NOMO-1 treated with DMSO at 0.1 percent for 48 hours (cell line): ENCODE data around the gene DISP3.

Experiments
- DNase-seq: peaks from one replicate; lab custom pipeline; 2025; ENCODE audit not compliant: unreplicated experiment; lab: John Stamatoyannopoulos, UW

The DISP3 gene, protein sequence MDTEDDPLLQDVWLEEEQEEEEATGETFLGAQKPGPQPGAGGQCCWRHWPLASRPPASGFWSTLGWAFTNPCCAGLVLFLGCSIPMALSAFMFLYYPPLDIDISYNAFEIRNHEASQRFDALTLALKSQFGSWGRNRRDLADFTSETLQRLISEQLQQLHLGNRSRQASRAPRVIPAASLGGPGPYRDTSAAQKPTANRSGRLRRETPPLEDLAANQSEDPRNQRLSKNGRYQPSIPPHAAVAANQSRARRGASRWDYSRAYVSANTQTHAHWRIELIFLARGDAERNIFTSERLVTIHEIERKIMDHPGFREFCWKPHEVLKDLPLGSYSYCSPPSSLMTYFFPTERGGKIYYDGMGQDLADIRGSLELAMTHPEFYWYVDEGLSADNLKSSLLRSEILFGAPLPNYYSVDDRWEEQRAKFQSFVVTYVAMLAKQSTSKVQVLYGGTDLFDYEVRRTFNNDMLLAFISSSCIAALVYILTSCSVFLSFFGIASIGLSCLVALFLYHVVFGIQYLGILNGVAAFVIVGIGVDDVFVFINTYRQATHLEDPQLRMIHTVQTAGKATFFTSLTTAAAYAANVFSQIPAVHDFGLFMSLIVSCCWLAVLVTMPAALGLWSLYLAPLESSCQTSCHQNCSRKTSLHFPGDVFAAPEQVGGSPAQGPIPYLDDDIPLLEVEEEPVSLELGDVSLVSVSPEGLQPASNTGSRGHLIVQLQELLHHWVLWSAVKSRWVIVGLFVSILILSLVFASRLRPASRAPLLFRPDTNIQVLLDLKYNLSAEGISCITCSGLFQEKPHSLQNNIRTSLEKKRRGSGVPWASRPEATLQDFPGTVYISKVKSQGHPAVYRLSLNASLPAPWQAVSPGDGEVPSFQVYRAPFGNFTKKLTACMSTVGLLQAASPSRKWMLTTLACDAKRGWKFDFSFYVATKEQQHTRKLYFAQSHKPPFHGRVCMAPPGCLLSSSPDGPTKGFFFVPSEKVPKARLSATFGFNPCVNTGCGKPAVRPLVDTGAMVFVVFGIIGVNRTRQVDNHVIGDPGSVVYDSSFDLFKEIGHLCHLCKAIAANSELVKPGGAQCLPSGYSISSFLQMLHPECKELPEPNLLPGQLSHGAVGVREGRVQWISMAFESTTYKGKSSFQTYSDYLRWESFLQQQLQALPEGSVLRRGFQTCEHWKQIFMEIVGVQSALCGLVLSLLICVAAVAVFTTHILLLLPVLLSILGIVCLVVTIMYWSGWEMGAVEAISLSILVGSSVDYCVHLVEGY (N-terminal part only)

DNA sequence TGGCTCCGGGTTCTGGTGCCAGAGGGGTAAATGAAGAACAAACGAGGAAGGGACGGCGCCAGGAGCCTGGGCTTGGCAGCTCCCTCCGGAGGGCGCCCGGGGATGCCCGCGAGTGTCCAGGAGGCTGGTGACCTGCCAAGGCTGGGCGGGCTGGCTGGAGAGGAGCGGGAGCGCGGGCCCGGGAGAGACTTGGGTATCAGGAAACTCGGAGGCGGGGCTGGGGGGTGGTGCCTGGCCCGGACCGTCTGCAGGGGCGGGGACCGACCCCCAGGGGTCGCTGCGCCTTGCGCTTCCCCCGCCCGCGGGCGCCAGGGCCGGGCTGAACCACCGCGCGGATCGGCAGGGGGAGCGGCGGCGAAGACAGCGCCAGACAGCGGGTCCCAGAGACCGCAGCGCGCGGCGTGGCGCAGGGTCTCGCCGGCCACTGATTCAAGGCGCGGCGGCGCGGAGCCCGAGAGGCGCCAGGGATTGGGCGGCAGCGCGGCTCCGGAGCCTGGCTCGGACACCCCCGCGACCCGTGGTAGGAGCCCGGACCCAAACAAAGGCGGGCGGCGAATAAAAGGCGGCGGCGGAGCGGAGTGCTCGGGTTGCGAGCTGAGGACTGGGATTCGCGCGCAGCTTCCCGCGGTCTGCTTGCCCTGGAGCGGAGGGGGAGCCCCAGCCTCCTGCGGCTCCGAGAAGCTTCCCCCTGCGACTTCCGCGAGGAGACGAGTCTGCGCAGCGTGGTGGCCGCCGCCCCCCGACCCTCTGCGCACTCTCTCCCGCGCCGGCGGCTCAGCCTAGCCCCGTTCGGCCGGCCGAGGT is at the start of gene DISP3:
Gene DISP3, plus strand, starts transcription at position 585 of the 804 bp plus-strand sequence. CDS start 21,838 bp downstream, outside the sequence.
- DNase-seq: peak; percentile 58

DNA sequence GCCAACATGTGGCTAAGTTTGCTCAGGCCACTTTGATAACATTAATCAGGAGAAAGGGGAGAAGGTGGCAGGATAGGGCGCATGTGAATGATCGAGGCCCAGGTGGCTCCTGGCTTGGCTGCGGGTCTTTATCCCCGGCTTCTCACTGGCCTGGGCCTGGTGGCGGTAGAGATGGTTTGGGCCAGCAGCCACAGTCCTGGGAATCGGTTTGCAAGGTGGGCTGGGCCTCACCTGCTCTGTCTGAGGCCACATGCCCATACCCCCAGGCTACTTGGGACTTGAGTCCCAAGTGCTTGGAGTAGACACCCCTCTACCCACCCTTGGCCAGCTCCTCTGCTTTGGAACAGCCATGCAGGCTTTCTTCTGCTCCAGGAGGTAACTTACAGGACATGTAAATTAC is 49.7 kb upstream of the DISP3 start:
- no peak for DNase-seq

DNA sequence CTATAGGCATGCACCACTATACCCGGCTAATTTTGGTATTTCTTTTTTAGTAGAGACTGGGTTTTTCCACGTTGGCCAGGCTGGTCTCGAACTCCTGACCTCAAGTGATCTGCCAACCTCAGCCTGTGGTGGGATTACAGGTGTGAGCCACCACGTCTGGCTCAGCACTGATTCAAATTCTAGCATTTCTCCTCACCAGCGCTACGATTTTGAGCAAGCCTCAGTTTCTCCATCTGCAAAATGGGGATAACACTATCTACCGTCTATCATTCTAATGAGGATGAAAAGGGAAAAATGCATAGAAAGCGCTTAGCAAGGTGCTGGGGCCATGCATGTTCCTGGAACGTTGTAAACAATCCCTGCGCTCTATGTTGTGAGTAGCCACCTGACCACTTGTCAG is 49.0 kb upstream of the DISP3 start:
- DNase-seq: no peak

DNA sequence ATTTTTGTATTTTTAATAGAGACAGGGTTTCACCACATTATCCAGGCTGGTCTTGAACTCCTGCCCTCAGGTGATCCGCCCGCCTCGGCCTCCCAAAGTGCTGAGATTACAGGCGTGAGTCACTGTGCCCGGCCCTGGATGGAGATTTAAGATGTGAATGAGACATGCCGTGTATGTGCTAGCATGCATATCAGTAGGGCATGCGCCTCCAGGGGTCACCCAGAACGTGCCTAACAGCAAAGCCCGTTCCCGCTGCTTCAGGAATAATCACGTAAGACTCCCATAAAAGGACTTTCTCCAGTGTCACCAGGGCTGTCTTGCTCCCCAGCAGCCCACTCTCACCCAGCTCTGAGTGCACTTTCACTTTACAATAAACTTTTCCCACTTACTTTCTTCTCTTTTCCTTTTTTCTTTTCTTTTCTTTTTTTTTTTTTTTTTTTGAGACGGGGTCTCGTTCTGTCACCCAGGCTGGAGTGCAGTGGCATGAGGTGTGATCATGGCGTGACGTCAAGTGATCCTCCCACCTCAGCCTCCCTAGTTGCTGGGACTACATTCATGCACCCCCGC is 46.9 kb upstream of the DISP3 start:
- DNase-seq: no peak

DNA sequence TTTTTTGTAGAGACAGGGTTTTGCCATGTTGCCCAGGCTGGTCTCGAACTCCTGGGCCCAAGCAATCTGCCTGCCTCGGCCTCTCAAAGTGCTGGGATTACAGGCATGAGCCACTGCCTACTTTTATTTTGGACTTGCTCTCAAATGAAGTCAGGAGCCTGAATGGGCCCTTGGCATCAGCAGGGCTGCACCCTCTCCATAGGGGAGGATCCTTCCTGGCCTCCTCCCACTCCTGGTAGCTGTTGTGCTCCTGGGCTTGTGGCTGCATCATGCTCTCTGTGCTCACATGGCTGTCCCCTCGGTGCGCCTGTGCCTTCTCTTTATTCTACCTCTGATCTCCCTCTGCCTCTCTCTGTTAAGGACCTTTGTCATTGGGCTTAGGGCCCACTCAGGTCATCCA is 46.4 kb upstream of the DISP3 start:
- DNase-seq: no peak

DNA sequence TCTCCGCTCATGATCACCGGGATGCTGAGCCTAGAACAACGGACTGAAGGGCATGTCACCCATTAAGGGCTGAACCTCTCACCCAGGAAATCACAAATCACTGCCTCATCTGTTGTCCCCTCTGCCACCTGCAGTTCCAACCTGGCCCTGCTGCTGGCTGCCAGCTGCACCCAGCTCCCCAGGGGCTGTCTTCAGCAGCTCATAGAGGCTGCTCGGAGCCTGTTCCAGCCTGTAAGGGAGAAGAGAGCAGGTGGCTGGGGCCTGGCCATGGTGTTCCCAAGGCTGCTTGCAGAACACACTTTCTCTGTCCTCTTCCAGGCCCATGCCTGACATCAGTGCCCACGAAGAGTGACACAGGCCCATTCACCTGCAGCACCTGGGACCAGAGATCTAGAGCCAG is 44.5 kb upstream of the DISP3 start:
- DNase-seq: no peak

DNA sequence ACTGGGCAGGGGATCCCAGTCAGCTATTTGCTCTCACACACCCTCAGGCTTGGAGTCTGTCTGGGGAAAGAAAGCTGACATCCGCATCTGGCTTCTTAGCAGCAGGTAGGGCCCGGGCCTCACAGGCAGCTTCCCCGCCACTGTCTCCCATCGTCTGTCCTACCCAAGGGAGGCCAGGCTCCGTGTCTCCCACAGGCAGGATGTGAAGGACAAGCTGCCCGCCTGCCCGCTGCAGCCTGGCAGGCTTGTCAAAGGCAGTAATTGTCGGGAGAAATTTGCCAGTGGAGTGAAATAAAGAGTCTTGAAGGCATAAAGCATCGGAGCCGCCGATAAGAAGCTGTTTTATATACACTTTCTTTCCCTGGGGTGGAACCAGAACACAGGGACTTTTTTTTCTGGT is 44.0 kb upstream of the DISP3 start:
- DNase-seq: no peak

DNA sequence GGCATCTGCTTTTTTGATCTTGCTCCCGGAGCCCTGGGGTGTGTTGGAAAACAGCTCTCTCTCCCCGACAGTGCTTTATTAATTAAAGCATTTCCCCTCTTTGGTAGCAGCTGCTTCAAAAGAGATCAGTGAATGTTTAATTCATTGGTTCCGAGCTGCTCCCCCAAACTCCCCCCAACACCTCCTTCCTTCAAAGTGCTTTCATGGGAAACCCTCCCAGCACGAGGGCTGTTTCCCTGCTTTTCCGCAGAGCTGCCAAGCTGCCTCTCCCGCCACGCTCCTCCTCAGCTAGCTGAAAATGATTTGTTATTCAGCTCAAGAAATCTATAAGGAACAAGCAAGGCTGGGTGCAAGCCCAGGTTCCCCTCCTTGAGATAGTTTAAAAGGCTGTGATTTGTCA is 40.0 kb upstream of the DISP3 start:
- DNase-seq: no peak

DNA sequence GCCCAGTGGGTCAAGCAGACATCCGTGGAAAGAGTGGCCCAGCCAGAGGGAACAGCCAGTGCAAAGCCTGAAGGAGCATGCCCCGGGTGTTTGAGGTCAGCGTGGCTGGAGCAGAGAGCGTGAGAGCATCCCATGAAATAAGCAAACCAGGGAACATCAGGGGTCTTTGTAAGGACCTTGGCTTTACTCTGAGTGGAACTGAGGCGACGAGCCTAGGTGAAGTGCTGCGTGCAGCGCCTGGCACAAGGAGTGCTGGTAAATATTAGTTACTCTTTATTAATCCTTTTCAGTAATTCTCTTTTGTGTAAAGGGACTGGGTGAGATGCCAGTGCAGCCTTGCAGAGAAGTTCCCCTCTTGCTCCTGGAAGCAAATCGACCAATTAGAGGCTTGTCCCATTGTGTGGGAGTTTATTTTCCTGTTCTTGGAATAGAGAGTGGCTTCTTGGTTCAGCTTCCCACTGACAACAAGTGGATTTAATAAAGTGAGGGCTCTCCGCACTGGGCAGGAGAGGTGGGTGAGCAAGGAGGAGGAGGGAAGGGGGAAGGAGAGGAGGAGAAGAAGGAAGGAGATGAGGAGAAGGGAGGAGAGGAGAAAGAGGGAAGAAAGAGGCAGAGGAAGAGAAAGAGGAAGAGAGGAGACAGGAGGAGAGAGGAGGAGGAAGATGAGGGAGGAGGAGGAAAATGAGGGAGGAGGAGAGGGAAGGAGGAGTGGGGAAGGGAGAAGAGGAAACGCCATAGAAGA is 37.6 kb upstream of the DISP3 start:
- no peak for DNase-seq

DNA sequence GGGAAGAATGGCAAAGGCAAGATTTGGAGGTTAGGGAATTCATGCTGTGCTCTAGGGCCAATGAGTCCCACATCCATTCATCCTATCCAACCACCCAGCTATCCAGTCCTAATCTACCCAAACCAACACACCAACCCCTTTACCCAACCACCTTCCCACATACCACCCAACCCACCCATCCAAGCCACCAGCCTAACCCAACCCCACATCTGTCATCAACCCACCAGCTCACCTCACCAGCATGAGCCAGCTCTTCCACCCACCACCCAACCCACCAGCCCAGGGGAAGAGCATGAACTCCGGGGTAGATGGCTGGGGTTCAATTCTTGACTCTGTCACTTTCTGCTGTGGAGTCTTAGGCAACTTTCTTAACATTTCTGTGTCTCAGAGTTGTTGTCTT is 35.9 kb upstream of the DISP3 start:
- no peak for DNase-seq

DNA sequence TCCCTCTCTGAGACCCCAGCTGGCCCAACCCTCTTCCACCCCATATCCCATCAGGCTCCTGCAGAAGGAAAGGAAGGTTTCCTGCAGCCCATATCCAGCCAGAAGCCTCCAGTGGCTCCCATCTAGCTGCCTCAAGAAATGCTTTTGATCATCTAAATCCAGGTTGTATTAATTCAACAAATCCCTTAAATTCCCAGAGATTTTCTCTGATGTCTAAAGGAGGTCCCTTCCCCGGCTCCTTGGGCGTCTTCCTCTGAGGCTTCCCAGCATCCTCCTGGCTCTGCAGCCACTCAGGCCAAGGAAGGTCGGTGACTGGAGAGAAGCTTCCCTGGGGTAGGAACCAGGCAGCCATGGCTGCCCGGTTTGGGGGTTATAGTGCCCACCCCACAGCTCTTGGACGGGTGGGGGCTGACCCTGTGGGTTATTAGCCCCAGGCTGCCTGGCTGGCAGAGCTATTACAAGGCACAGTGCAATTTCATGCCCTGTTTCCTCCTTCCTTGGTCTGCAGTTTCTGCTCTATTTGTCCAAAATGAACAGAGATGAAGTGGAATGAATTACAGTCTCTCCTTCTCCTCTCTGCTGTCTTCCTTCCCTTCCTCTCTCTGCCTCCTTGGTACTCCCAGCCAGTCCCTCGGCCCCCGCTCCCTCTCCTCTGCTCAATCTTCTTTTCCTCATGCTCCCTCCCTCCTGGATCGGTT is 34.8 kb upstream of the DISP3 start:
- no peak for DNase-seq

DNA sequence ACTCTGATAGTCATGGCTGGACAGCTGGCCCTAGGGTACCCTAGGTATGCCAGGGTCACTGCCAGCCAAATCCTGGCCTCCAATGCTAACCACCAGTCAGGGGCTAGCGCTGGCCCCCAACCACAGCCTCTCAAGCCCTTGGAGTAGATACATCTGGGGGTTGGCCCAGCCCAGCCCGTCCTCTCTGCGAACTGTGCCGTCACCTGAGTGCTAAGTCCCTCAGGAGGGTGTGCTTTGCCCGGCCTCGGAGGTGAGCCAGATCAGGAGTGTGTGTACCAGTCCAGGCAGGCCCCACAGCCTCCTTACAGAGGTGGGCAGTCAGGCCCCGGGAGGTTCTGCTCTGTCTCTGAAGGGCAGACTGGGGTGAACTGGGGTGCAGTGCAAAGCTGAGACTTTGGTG is 34.0 kb upstream of the DISP3 start:
- no peak for DNase-seq

DNA sequence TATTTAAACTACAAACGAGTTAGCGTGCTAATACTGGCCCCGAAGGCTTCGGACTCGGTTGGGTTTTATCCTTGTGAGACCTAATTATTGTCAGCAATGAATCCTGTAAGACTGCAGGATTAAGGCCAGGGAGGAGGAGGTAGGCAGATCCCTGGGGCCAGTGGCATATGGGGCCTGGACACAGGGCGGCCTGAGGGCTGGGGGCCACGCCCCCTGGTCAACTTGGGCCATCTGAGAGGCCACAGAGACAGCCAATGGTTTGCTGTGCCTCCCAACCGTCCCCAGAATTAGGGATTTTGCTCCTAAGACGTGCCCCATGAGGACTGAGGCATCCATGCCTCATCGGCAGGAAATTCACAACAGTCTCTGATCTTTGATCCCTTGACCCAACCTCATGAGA is 31.1 kb upstream of the DISP3 start:
- DNase-seq: no peak

DNA sequence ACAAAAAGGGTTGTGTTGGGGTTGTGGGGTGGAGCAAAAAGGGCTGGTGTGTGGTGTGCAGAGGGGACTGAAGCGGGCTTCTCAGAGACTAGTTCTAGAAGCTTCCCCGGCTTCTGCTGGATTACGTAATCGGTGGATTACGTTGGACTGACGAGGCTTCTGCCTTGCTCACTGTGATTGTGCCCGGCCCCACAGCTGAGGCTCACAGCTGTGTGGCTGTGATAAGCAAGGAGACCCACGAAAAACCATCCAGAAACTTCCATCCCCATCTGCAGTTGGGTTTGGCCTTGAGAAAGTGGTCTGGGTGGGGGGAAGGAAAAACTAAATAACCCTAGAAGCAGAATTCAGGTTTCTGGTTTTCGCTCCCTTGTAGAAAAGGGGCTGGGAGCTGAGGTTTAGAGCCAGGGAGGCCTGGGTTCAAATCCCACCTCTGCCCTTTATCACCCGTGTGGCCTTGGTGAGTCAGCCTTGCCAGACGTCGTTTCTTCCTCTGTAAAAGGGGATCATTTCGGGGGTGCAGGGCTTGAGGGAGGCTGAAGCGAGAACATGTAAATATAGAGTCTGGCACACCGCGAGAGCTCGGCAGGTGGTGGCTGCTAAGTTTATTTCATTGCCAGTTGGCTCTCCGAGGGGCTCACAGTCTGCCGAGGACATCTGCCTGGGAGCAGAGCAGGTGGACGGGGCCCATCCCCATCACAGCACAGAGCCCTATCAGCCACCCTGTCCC is 30.4 kb upstream of the DISP3 start:
- DNase-seq: no peak

DNA sequence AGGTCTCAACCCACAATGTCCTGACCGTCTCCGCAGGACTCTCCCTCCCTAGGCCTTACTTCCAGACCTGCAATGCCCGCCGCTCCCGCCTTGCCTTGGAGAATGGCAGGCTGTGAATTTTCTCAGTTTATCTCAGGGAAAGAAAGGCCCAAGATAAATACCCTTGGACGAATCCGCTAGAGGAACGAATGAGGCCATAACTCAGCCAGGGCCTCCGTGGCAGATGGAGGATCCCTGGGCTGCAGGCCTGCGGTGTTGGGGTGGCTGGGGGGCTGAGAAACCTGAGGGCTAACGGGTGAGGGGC is 29.9 kb upstream of the DISP3 start:
- no peak for DNase-seq

DNA sequence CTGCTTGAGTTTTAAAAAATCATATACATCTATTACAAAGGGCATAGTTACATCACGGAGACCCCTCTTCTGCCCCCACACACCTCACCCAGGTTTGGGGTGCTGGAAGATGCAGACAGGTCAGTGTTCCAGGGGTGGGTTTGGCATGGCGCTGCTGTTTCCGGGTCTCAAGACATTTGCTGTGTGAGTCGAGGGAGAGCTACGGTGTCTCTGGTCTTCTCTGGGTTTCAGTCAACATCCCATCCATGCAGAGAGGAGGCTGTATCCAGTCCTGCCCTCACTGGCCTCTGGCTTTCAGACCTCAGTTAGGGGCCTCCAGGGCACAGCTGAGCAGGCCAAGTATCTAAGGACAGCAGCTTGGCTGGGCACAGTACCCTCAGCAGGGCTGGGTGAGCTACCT is 28.6 kb upstream of the DISP3 start:
- no peak for DNase-seq

DNA sequence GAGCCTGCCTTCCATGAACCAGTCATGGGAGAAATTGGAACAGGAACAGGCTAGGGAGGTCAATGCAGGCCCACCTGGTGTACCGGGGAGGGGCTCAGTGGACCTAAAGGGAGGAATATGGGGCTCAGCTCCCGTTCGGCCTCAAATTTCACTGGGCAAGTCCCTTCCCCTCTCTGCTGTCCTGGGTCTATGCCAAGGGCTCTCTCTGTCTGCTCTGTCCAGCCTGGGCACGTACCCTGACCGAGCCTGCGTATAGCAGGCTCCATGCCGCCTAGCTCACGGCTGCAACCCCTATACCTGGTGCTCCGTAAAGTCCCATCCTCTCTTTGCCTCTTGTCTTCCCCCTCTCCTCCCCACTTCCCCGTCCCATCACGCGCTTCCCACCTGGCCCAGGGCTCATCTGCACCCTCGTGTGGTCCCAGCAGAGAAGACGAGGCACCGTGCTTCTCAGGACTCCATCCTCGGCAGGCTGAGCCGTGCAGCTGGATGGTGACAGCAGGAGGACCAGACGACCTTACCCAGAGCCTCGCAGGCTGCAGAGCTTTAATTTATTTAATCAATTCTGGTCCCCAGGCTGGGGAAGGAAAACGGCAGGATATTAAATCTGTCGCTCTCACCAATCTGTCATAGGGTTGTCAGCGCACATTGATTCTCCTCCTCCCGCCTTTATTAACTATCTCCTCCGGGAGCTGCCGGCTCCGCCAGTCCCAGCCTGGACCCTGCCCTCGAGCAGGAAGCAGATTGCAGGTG is 25.0 kb upstream of the DISP3 start:
- no peak for DNase-seq
